HUES64 (cell line): ENCODE measurements around the gene ZMIZ1.

ENCODE experiments used
- H3K27ac ChIP-seq: 2 replicates; pipeline ENCODE4 v1.7.0; 2013; ENCODE audit warnings: low read depth, low read length, inconsistent platforms
- H3K27me3 ChIP-seq: 2 replicates; pipeline ENCODE4 v1.6.1; 2013; ENCODE audit warnings: mild to moderate bottlenecking, low read length; ENCODE audit not compliant: insufficient read depth
- H3K36me3 ChIP-seq: 2 replicates; pipeline ENCODE4 v1.6.1; 2013; ENCODE audit warnings: mild to moderate bottlenecking, low read length; ENCODE audit not compliant: insufficient read depth
- H3K4me1 ChIP-seq: 2 replicates; pipeline ENCODE4 v1.6.1; 2013; ENCODE audit warnings: mild to moderate bottlenecking, low read length, moderate library complexity; ENCODE audit not compliant: insufficient read depth
- H3K4me3 ChIP-seq: 2 replicates; pipeline ENCODE4 v1.5.1; 2013; ENCODE audit warnings: mild to moderate bottlenecking, low read length, moderate library complexity
- H3K9ac ChIP-seq: 2 replicates; pipeline ENCODE4 v1.6.1; 2013; ENCODE audit warnings: mild to moderate bottlenecking, low read depth, low read length
- H3K9me3 ChIP-seq: 2 replicates; pipeline ENCODE4 v1.6.1; 2013; ENCODE audit warnings: low read depth, low read length; ENCODE audit not compliant: insufficient read depth
- WGBS: fragments of 150-250, 120-280 bp; methylation state at CpG from one replicate; pipeline ENCODE4 v1.1.7; 2013; ENCODE audit warnings: missing lambda C conversion rate; 5-methylcytosine and 5-hydroxymethylcytosine counted together

ZMIZ1 gene

DNA sequence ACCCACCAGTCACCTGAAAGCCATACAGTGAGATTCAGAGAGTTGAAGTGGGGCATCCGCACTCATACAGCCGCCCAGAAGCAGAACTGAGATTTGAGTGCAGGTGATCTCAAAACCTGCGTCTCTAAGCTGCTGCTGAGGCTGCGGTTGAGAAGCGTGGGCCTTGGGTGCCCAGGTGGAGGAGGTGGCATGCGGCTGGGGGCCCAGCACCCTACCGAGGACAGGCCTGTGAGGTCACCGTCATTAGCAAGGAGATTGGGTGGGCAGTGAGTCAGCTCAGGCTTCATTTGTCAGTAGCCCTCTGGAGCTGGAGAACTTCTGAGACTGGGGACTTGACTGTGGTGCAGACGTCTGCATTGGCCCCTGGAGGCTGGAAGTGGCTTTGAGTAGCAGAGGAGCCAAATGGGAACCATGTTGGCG lies 29.8 kb downstream of the ZMIZ1 start:
- no peaks in the 10 kb centered on the region for H3K9me3 ChIP-seq
- H3K4me3 ChIP-seq, result no peak overlapping the region
- WGBS, result 76% methylated on average over 10 of the region's 10 CpGs
- H3K9ac ChIP-seq, result no peak overlapping the region
- no peaks in the 10 kb centered on the region for H3K36me3 ChIP-seq
- H3K4me1 ChIP-seq, result peaks cover 28% of the 10 kb centered on the region
- no peak overlapping the region for H3K27ac ChIP-seq
- H3K27me3 ChIP-seq, result no peaks in the 10 kb centered on the region

DNA sequence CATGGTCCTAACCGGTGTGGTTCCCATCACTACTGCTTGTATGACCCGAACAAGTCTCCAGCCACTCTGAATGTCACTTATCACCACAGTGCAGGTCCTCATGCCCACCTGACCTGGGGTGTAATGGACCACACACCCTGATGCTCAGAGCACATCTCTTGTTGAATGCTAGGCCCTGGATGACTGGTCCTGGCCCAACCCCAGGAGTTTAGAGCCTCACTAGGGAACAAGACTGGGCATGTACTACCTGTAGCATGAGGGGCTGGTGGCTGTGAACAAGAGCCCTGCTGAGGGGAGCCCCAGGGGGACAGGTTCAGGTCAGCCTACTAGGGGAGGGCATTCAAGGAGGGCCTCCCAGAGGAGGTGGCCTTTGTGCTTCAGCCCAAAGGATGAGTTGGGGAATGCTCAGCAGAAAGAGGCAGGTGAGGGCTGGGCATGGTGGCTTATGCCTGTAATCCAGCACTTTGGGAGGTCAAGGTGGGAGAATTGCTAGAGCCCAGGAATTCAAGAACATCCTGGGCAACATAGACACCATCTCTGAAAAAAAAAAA lies 31.2 kb downstream of the ZMIZ1 start:
- Histone ChIP-seq H3K36me3 (no peaks in the 10 kb centered on the region), H3K4me3 (no peak overlapping the region), H3K9me3 (no peaks in the 10 kb centered on the region), H3K27ac (no peak overlapping the region), H3K4me1 (peaks cover 25% of the 10 kb centered on the region), H3K9ac (no peak overlapping the region), H3K27me3 (no peaks in the 10 kb centered on the region)
- 97% methylated on average over 2 of the region's 2 CpGs for WGBS

GRCh38 chr10:79100771-79101170 lies 32.0 kb downstream of the ZMIZ1 start:
- Histone ChIP-seq H3K27me3 (no peaks in the 10 kb centered on the region), H3K9me3 (no peaks in the 10 kb centered on the region), H3K36me3 (no peaks in the 10 kb centered on the region), H3K27ac (no peak overlapping the region), H3K4me3 (no peak overlapping the region), H3K4me1 (peaks cover 32% of the 10 kb centered on the region), H3K9ac (no peak overlapping the region)
- 83% methylated on average over 5 of the region's 5 CpGs for WGBS

GRCh38 chr10:79101560-79102497 lies 33.1 kb downstream of the ZMIZ1 start:
- no peaks in the 10 kb centered on the region for H3K27me3 ChIP-seq
- H3K27ac ChIP-seq, result no peak overlapping the region
- H3K9ac ChIP-seq, result no peak overlapping the region
- peaks cover 34% of the 10 kb centered on the region for H3K4me1 ChIP-seq
- WGBS, result 75% methylated on average over 22 of the region's 22 CpGs
- no peak overlapping the region for H3K4me3 ChIP-seq
- no peaks in the 10 kb centered on the region for H3K9me3 ChIP-seq
- H3K36me3 ChIP-seq, result no peaks in the 10 kb centered on the region

DNA sequence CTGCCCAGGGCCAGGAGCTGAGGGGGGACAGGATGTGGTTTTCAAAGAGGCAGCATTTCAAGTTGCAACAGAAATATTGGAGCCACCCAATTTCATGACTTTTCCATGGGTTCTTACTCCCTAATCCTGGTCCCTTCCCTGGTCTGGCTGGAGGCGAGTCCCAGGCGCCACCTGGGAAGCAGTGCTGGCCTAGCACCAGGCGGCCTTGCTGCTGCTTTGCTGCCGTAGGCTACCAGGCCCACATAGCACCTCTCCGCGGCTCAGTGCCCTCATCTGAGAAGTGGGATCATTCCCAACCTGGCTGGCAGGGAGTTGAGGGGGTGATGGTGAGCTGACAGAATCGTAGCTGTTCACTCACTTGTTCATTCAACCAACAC lies 33.7 kb downstream of the ZMIZ1 start:
- Histone ChIP-seq H3K4me1 (peaks cover 40% of the 10 kb centered on the region), H3K9me3 (no peaks in the 10 kb centered on the region), H3K27ac (no peak overlapping the region), H3K27me3 (no peaks in the 10 kb centered on the region), H3K4me3 (no peak overlapping the region), H3K36me3 (no peaks in the 10 kb centered on the region), H3K9ac (no peak overlapping the region)
- 72% methylated on average over 6 of the region's 7 CpGs for WGBS

DNA sequence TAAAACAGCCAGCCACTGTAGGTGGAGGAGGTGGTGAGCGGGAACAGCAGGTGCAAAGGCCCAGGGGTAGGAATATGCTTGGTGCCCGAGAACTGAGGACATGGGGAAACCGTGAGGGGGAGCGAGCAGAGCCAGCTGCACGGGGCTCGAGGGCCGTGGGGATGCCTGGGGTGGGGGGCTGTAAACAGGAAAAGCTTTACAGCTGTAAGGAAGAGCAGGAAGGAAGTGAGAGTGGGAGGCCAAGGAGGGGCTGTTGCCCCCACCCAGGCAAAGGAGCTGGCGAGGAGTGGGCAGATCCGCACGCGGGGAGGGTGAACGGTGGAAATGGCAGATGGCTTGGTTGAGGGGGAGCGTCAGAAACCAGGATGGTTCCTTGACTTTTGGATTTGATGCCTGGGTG lies 34.4 kb downstream of the ZMIZ1 start:
- H3K4me1 ChIP-seq, result peaks cover 44% of the 10 kb centered on the region
- no peak overlapping the region for H3K4me3 ChIP-seq
- H3K36me3 ChIP-seq, result no peaks in the 10 kb centered on the region
- no peak overlapping the region for H3K27ac ChIP-seq
- no peaks in the 10 kb centered on the region for H3K27me3 ChIP-seq
- no peak overlapping the region for H3K9ac ChIP-seq
- 91% methylated on average over 13 of the region's 13 CpGs for WGBS
- no peaks in the 10 kb centered on the region for H3K9me3 ChIP-seq

DNA sequence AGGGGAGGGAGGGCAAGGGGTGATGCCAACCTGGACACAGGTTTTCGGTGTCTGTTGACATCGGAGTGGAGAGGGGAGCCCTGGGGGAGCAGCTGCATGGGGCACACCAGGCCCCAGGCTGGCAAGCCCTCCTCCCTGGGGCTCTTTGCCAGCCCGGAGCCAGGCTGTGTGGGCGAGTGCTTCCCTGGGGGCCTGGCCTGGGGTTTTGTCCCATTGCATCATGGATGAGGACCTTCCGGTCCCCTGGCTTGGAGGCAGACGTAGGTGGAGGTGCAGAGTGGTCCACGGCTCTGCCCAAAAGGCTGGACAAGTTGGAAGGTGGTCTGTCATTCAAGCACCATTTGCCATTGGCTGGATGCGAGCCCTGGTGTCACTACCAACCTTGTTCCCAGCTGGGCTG lies 34.8 kb downstream of the ZMIZ1 start:
- Histone ChIP-seq H3K9me3 (no peaks in the 10 kb centered on the region), H3K36me3 (no peaks in the 10 kb centered on the region), H3K4me1 (peaks cover 44% of the 10 kb centered on the region), H3K4me3 (no peak overlapping the region), H3K9ac (no peak overlapping the region), H3K27me3 (no peaks in the 10 kb centered on the region), H3K27ac (no peak overlapping the region)
- WGBS, result 95% methylated on average over 8 of the region's 8 CpGs

GRCh38 chr10:79105150-79105739 lies 36.5 kb downstream of the ZMIZ1 start:
- 78% methylated on average over 11 of the region's 11 CpGs for WGBS
- H3K27ac ChIP-seq, result no peak overlapping the region
- H3K4me1 ChIP-seq, result peaks cover 33% of the 10 kb centered on the region

DNA sequence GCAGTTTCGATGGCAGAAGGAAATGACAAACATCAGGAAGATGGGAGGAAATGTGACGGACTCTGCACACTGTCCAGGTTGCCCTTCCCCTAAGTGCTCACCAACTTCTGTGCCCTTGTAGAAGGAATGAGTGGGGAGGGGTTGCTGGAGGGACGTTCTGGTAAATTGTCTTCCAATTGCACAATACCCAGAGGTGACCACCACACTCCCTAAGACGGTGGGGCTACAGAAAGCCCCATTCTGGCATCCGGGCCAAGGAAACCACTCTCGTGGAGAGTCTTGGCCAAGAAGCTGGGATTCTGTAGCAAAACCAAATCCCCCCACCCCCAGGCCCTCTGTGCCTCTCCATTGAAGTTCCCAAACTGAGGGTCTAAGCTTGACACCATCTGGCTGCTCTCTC lies 37.1 kb downstream of the ZMIZ1 start:
- H3K9ac ChIP-seq, result no peak overlapping the region
- H3K36me3 ChIP-seq, result peaks cover 4% of the 10 kb centered on the region; the same call in 1 of the 2 replicates
- no peak overlapping the region for H3K27ac ChIP-seq
- no peak overlapping the region for H3K4me3 ChIP-seq
- no peaks in the 10 kb centered on the region for H3K27me3 ChIP-seq
- H3K9me3 ChIP-seq, result no peaks in the 10 kb centered on the region
- 88% methylated on average over 5 of the region's 6 CpGs for WGBS
- peaks cover 33% of the 10 kb centered on the region for H3K4me1 ChIP-seq

More at GRCh38 chr10:79105150-79105739, 36.5 kb downstream of the ZMIZ1 start:
- no peaks in the 10 kb centered on the region for H3K36me3 ChIP-seq
- H3K4me3 ChIP-seq, result no peak overlapping the region
- no peak overlapping the region for H3K9ac ChIP-seq
- H3K27me3 ChIP-seq, result no peaks in the 10 kb centered on the region
- H3K9me3 ChIP-seq, result no peaks in the 10 kb centered on the region

- Histone ChIP-seq H3K9me3 (no peaks in the 10 kb centered on the region), H3K27ac (no peak overlapping the region), H3K9ac (no peak overlapping the region), H3K4me3 (no peak overlapping the region), H3K27me3 (no peaks in the 10 kb centered on the region), H3K4me1 (peaks cover 33% of the 10 kb centered on the region), H3K36me3 (peaks cover 5% of the 10 kb centered on the region; the same call in 1 of the 2 replicates)
- 93% methylated on average over 10 of the region's 10 CpGs for WGBS
Measured at GRCh38 chr10:79106256-79107050, 37.7 kb downstream of the ZMIZ1 start.
